CD4-positive, alpha-beta T cell treated with Interleukin-10 for 1 hour (primary cell): ENCODE measurements around the gene GCSH.

ENCODE experiments used
- DNase-seq: peaks from one replicate; pipeline ENCODE4 v3.0.0-alpha.2; 2020

Gene GCSH

GRCh38 chr16:81101702-81102101 lies 5.5 kb upstream of the GCSH start:
- DNase-seq = no peak

GRCh38 chr16:81099958-81100357 lies 3.8 kb upstream of the GCSH start:
- DNase-seq = no peak

GRCh38 chr16:81097230-81097629 lies 1.0 kb upstream of the GCSH start:
- no peak for DNase-seq

GRCh38 chr16:81096715-81097208 lies 567 bp upstream of the GCSH start:
- DNase-seq = no peak

- no peak for DNase-seq
These were observed 592 bp downstream of the GCSH start for GRCh38 chr16:81095653-81095952.

GRCh38 chr16:81094771-81095251 lies 1.4 kb downstream of the GCSH start:
- DNase-seq = no peak

GRCh38 chr16:81088836-81089235 lies 7.4 kb downstream of the GCSH start:
- no peak for DNase-seq

GRCh38 chr16:81081014-81081413 lies 15.2 kb downstream of the GCSH start:
- DNase-seq = no peak

GRCh38 chr16:81080233-81080632 lies 16.0 kb downstream of the GCSH start:
- no peak for DNase-seq

GRCh38 chr16:81077076-81077940 lies 18.9 kb downstream of the GCSH start, which contains the start of gene C16orf46:
TSS of gene C16orf46 (minus strand) at chr16:81077238. CDS start at chr16:81063955, 13,283 bp downstream.
- DNase-seq = peak; percentile 96

- DNase-seq = peak; percentile 95
These were observed 19.6 kb downstream of the GCSH start for GRCh38 chr16:81076566-81077075.

- DNase-seq = no peak
These were observed 22.4 kb downstream of the GCSH start for GRCh38 chr16:81073560-81074330.

- no peak for DNase-seq
These were observed 24.4 kb downstream of the GCSH start for GRCh38 chr16:81071805-81072204.

GRCh38 chr16:81070979-81071378 lies 25.2 kb downstream of the GCSH start:
- no peak for DNase-seq

- no peak for DNase-seq
These were observed 27.1 kb downstream of the GCSH start for GRCh38 chr16:81069063-81069462.

- no peak for DNase-seq
These were observed 29.0 kb downstream of the GCSH start for GRCh38 chr16:81067166-81067565.

- no peak for DNase-seq
These were observed 29.5 kb downstream of the GCSH start for GRCh38 chr16:81066681-81067080.

- DNase-seq = no peak
These were observed 34.2 kb downstream of the GCSH start for GRCh38 chr16:81061871-81062608.

- DNase-seq = no peak
These were observed 34.9 kb downstream of the GCSH start for GRCh38 chr16:81061307-81061640.

GRCh38 chr16:81060576-81061306 lies 35.5 kb downstream of the GCSH start:
- no peak for DNase-seq

- DNase-seq = no peak
These were observed 42.4 kb downstream of the GCSH start for GRCh38 chr16:81053761-81054160.

GRCh38 chr16:81042821-81043220 lies 53.4 kb downstream of the GCSH start:
- no peak for DNase-seq
